Spinal cord (tissue), 10 donors: ENCODE measurements around the gene CPT2. TPM values are rescaled to one million over a fixed set of nuclear protein-coding genes. Genes with fewer than 3 reads are reported as not detected.
"Not testable (repeated sequence)": the region's sequence is repeated elsewhere in the genome, so short reads cannot be mapped to it uniquely, and the experiment has no call there.

ENCODE experiments used
- DNase-seq, 6 donors: peaks; one replicate each; pipeline versions ENCODE4 v3.0.0 to v3.0.0-alpha.2; 2013 to 2015; ENCODE audit warnings: low spot score in 6 of 6, low read depth in 4 of 6
- H3K27ac ChIP-seq: one replicate; pipeline ENCODE4 v1.5.1; 2013; ENCODE audit warnings: low read depth, low read length, control low read depth
- H3K27me3 ChIP-seq: one replicate; pipeline ENCODE4 v1.6.1; 2013; ENCODE audit warnings: low read length; ENCODE audit not compliant: control insufficient read depth, insufficient read depth
- H3K36me3 ChIP-seq: one replicate; pipeline ENCODE4 v1.6.1; 2013; ENCODE audit warnings: low read length; ENCODE audit not compliant: control insufficient read depth, insufficient read depth
- H3K4me1 ChIP-seq: one replicate; pipeline ENCODE4 v1.6.1; 2013; ENCODE audit warnings: low read length; ENCODE audit not compliant: control insufficient read depth, insufficient read depth
- H3K4me3 ChIP-seq: one replicate; pipeline ENCODE4 v1.5.1; 2013; ENCODE audit warnings: low read depth, low read length, control low read depth
- H3K9me3 ChIP-seq: one replicate; pipeline ENCODE4 v1.6.1; 2013; ENCODE audit warnings: low read length; ENCODE audit not compliant: control insufficient read depth, insufficient read depth
- WGBS: methylation state at CpG from one replicate; pipeline ENCODE4 v1.1.5; 2013; ENCODE audit warnings: missing lambda C conversion rate; ENCODE audit not compliant: insufficient coverage; 5-methylcytosine and 5-hydroxymethylcytosine counted together
- polyA plus RNA-seq, 2 donors: library from polyadenylated mRNA; unstranded; fragments of 120-200 nt; gene quantifications; one replicate each; pipeline ENCODE4 v1.2.1, GENCODE V29; 2013; ENCODE audit not compliant: insufficient read length in 2 of 2
- total RNA-seq, 2 donors: library from RNA; depleted of rRNA in 1 of 2; stranded (reverse); fragments of 120-200 nt in 1 of 2; fragments of >200 nt in 1 of 2; gene quantifications; one replicate each; pipeline versions ENCODE4 v1.2.3 to v1.2.4, GENCODE V29; 2013 to 2014
- donor health status: healthy.

Gene CPT2
- total and polyA plus RNA-seq, 4 donors: 13.5 to 23.6 (median 17.2) TPM

DNA sequence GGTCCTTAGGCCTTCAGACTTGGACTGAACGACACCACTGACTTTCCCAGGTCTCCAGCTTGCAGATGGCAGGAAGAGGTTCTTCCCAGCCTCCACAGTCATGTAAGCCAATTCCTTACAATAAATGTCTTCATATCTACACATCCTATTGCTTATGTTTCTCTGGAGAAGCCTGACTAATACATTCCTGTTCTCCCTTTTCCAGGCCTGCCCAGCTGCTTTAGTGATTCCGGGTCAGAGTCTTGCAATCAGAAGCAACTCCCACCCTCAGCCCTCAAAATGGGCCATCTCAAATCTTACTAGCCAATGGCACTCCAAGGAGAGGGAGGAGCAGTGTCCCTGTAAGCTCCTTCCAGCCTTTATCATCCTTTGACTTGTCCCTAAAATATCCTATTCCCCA, 16.4 kb upstream of the CPT2 start:
- WGBS: 92% methylated on average over 2 of the region's 2 CpGs
- Histone ChIP-seq H3K4me1 (peaks cover 4% of the 10 kb centered on the region), H3K27ac (no peak overlapping the region)

DNA sequence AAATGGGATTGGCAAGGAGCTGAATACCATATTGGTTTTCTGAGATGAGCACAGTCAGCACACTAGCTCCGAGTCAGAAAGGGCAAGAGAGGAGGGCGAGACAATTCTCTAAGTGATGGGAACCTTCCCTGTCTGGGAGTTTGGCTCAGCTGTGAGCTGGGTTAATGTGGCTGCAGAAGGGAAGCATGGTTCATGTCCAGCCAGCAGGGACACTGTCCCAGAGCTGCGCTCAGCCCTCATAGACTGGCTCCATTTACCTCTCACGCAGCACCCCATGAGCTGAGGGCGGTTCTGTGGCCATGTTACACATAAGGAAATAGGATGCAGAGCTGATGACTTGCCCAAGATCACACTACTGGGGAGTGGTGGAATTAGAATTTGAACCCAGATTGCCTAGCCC, 15.7 kb upstream of the CPT2 start:
- H3K4me3 ChIP-seq: no peak overlapping the region
- H3K27me3 ChIP-seq: no peaks in the 10 kb centered on the region
- no peaks in the 10 kb centered on the region for H3K9me3 ChIP-seq
- WGBS: 76% methylated on average over 2 of the region's 5 CpGs
- no peak for DNase-seq
- H3K36me3 ChIP-seq: no peaks in the 10 kb centered on the region
- H3K4me1 ChIP-seq: peaks cover 4% of the 10 kb centered on the region
- H3K27ac ChIP-seq: no peak overlapping the region

More for the DNA sequence above, 16.4 kb upstream of the CPT2 start:
- no peaks in the 10 kb centered on the region for H3K9me3 ChIP-seq
- no peak for DNase-seq
- H3K4me3 ChIP-seq: no peak overlapping the region
- no peaks in the 10 kb centered on the region for H3K27me3 ChIP-seq
- no peaks in the 10 kb centered on the region for H3K36me3 ChIP-seq

DNA sequence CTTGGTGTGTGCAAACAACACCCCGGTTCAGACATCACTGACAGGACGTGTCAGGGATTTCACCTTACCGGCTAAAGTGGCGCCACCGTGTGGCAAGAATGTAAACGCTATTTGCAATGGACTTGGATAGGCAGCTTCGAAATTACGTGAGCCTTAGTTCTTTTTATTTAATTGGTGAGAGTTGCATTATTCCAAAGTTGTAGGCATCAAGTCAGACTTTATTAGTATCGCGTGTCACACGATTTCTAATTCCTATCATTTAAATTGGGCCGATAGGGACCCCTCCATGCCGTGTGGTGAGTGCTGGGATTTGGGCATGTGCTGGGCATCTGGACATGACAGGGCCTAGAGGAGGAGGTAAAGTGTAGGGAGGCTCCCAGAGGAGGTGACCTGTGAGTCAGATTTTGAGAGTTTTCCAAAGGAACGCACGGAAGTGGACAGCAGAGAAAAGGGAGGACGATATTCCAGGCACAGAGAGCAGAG, 14.5 kb upstream of the CPT2 start:
- Histone ChIP-seq H3K27ac (no peak overlapping the region), H3K4me3 (no peak overlapping the region), H3K9me3 (no peaks in the 10 kb centered on the region), H3K36me3 (no peaks in the 10 kb centered on the region), H3K4me1 (no peaks in the 10 kb centered on the region), H3K27me3 (no peaks in the 10 kb centered on the region)
- WGBS: 30% methylated on average over 10 of the region's 16 CpGs
- peak in 5 of 6 donors; percentile 58 to 94 (median 77) for DNase-seq

- DNase-seq: no peak
- WGBS: 85% methylated on average over 2 of the region's 3 CpGs
- Histone ChIP-seq H3K36me3 (no peaks in the 10 kb centered on the region), H3K4me1 (no peaks in the 10 kb centered on the region), H3K4me3 (no peak overlapping the region), H3K9me3 (no peaks in the 10 kb centered on the region), H3K27ac (no peak overlapping the region), H3K27me3 (no peaks in the 10 kb centered on the region)
Measured at GRCh38 chr1:53182716-53183094, 13.9 kb upstream of the CPT2 start.

DNA sequence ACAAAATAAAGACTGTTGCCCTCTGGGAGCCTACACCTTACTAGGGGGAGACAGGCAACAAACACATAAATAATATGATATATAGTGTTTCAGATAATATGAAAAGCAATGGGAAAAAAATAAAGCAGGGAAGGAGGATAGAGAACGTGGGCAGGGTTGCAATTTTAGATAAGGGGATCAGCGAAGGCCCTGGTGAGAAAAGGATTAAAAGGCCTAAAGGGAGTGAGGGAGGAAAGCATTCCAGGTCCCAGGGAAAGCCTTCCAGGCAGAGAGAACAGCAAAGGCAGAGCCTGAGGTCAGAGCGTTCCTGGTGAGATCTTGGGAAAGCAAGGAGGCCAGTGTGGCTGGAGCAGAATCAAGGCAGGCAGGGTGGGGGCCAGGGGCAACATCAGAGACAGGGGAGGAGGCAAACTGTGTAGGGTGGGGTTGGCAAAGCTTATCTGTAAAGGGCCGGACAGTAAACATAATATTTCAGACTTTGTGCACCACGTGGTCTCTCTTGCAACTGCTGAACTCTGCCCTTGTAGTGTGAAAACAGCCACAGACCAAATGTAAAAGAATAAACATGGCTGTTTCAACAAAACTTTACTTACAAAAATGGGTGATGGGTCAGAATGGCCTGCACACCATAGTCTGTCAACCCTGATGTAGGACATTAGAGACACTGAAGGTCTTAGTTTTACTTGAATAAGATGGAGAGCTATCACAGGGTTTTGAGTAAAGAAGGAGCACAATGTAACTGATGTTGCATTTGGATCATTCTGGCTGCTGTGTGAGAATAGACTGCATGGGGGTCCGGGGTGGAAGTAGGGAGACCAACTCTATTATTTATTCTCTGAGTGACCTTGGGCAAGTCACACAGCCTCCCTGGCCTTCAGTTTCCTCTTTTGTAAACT, 13.3 kb upstream of the CPT2 start:
- Histone ChIP-seq H3K27ac (no peak overlapping the region), H3K27me3 (no peaks in the 10 kb centered on the region), H3K9me3 (no peaks in the 10 kb centered on the region), H3K36me3 (no peaks in the 10 kb centered on the region), H3K4me3 (no peak overlapping the region), H3K4me1 (no peaks in the 10 kb centered on the region)
- DNase-seq: no peak
- WGBS: 77% methylated on average over 3 of the region's 6 CpGs

DNA sequence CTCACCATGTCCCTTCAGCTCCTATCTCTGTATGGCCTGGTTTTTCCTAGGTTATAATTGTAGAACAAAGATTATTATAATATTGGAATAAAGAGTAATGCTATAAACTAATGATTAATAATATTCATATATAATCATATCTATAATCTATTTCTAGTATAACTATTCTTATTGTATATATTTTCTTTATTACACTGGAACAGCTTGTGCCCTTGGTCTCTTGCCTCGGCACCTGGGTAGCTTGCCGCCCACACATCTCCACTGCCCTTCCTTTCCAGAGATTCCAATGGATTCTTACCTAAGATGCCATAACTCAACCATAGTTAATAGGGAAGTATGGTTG, 10.7 kb upstream of the CPT2 start:
- not testable (repeated sequence) for H3K36me3 ChIP-seq, H3K4me3 ChIP-seq, DNase-seq, H3K9me3 ChIP-seq, H3K27ac ChIP-seq, H3K27me3 ChIP-seq, H3K4me1 ChIP-seq
- WGBS: no CpG with 5 or more reads among the region's 2 CpGs

GRCh38 chr1:53186533-53186932, 10.1 kb upstream of the CPT2 start:
- WGBS: 60% methylated on average over 1 of the region's 3 CpGs

GRCh38 chr1:53187401-53187800, 9.2 kb upstream of the CPT2 start:
- no peak for DNase-seq
- no CpG with 5 or more reads among the region's 1 CpG for WGBS

More at GRCh38 chr1:53186533-53186932, 10.1 kb upstream of the CPT2 start:
- Histone ChIP-seq H3K4me1 (no peaks in the 10 kb centered on the region), H3K27me3 (no peaks in the 10 kb centered on the region), H3K27ac (no peak overlapping the region), H3K4me3 (no peak overlapping the region), H3K9me3 (no peaks in the 10 kb centered on the region), H3K36me3 (no peaks in the 10 kb centered on the region)
- DNase-seq: no peak

DNA sequence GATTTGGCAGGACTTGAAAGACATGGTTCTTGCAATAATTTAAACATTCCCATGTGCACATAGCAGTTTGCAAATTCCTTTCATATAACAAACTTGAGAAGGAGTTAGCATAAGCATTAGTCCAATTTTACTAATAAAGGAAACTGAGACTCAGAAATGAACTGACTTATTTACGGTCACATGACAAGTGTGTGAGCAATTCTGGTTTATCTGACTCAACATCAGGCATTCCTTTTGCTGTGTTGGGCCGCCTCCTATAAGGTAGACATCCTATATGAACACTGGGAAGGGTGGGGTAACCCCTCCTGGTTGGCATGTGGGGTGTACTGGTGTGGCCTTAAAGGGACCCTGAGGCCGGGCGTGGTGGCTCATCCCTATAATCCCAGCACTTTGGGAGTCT, 8.5 kb upstream of the CPT2 start:
- no peaks in the 10 kb centered on the region for H3K36me3 ChIP-seq
- no peak overlapping the region for H3K27ac ChIP-seq
- H3K4me1 ChIP-seq: no peaks in the 10 kb centered on the region
- no peaks in the 10 kb centered on the region for H3K9me3 ChIP-seq
- H3K27me3 ChIP-seq: no peaks in the 10 kb centered on the region
- no CpG with 5 or more reads among the region's 4 CpGs for WGBS
- no peak overlapping the region for H3K4me3 ChIP-seq
- no peak for DNase-seq

More at GRCh38 chr1:53187401-53187800, 9.2 kb upstream of the CPT2 start:
- Histone ChIP-seq H3K4me1 (no peaks in the 10 kb centered on the region), H3K36me3 (no peaks in the 10 kb centered on the region), H3K27me3 (no peaks in the 10 kb centered on the region), H3K4me3 (no peak overlapping the region), H3K27ac (no peak overlapping the region), H3K9me3 (no peaks in the 10 kb centered on the region)

- DNase-seq: no peak
- WGBS: no CpG with 5 or more reads among the region's 5 CpGs
- Histone ChIP-seq H3K27me3 (no peaks in the 10 kb centered on the region), H3K4me3 (no peak overlapping the region), H3K36me3 (no peaks in the 10 kb centered on the region), H3K4me1 (no peaks in the 10 kb centered on the region), H3K9me3 (no peaks in the 10 kb centered on the region), H3K27ac (no peak overlapping the region)
Measured at GRCh38 chr1:53189061-53189460, 7.6 kb upstream of the CPT2 start.
